Measurements from ENCODE around the gene WT1.

Gene WT1

GRCh38 chr11:32421992-32422391, 13.3 kb downstream of the WT1 start:
- Mint-ChIP-seq H3K4me1 (ENCODE audit: low read depth) (peaks cover 8% of the 10 kb centered on the region), H3K4me3 (no peak overlapping the region), H3K27ac (no peak overlapping the region), H3K9me3 (no peaks in the 10 kb centered on the region), H3K36me3 (ENCODE audit: low read depth) (no peaks in the 10 kb centered on the region), H3K27me3 (peaks cover 40% of the 10 kb centered on the region)
- intact Hi-C loops (cut with micrococcal nuclease), result no loop called here

DNA sequence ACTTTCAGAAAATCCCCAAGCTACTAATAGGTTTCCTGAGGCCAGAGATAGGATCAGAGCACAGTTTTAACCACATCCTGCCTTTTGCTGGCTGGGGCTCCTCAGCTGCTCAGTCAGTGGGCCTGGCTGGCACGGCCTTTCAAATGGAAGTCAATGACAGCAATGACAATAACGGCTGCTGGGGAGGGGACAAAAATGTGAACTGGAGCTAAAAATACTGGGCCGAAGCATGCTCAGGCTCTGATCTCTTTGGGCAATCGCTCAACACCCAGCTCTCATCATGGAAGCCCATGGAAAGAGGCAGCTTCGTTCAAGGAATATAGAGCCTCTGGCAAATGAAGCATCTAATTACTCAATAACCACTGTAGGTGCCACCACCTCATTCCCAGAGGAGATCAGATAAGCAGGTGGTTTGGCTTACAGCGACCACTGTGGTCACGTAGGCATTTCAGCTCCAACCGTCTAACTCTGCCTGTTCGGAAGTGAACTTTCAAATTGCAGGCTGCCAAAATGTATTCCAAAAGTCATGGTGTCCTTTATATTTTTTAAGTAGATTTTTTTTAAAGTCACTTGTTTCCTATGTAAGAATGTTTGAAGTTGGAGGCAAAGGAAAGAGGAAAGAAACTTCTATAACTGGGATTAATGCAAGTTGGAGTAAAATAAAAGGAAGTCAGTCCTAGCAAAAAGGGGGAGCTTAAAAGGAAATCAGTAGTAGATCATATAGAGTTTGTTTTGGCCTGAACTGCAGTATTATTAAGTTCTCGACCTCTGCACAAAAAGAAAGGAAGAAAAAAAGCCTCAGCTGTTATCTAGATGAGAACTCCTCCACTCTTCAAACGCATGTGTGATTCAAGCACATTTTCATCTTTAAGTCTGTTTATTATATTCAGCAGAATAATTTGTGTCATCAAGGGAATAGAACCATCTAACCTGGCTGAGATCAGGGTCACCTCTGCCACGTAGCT, 14.1 kb downstream of the WT1 start:
- no peaks in the 10 kb centered on the region for H3K36me3 Mint-ChIP-seq (ENCODE audit: low read depth)
- peaks cover 5% of the 10 kb centered on the region for H3K4me1 Mint-ChIP-seq (ENCODE audit: low read depth)
- peaks cover 34% of the 10 kb centered on the region for H3K27me3 Mint-ChIP-seq
- H3K9me3 Mint-ChIP-seq, result no peaks in the 10 kb centered on the region
- intact Hi-C loops (cut with micrococcal nuclease), result no loop called here
- no peak overlapping the region for H3K27ac Mint-ChIP-seq
- no peak overlapping the region for H3K4me3 Mint-ChIP-seq

DNA sequence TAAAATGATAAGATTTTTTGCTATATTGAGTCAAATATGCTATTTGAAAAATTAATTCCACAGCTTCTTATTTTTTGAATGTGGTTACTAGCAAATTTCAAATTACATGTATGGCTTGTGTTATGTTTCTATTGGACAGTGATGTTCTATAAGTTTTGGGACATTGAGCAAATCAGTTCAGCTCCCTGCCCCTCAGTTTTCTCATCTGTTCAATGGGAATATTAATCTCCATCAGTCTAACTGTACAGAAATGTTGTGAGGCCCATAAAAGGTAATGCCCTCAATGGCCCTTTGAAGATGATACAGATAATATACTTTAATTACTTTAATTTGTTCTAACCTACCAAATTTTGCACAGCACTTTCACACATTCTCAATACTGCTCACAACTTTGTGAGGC, 15.2 kb downstream of the WT1 start:
- intact Hi-C loops (cut with micrococcal nuclease), result no loop called here
- H3K4me3 Mint-ChIP-seq, result no peak overlapping the region
- H3K27me3 Mint-ChIP-seq, result peaks cover 23% of the 10 kb centered on the region
- H3K27ac Mint-ChIP-seq, result no peak overlapping the region
- H3K9me3 Mint-ChIP-seq, result no peaks in the 10 kb centered on the region
- H3K36me3 Mint-ChIP-seq (ENCODE audit: low read depth), result no peaks in the 10 kb centered on the region
- peaks cover 5% of the 10 kb centered on the region for H3K4me1 Mint-ChIP-seq (ENCODE audit: low read depth)

- Mint-ChIP-seq H3K27me3 (peaks cover 14% of the 10 kb centered on the region), H3K27ac (no peak overlapping the region), H3K9me3 (no peaks in the 10 kb centered on the region), H3K36me3 (ENCODE audit: low read depth) (no peaks in the 10 kb centered on the region), H3K4me3 (no peak overlapping the region), H3K4me1 (ENCODE audit: low read depth) (peaks cover 5% of the 10 kb centered on the region)
- intact Hi-C loops (cut with micrococcal nuclease), result no loop called here
Measured at GRCh38 chr11:32418836-32419235, 16.5 kb downstream of the WT1 start.

DNA sequence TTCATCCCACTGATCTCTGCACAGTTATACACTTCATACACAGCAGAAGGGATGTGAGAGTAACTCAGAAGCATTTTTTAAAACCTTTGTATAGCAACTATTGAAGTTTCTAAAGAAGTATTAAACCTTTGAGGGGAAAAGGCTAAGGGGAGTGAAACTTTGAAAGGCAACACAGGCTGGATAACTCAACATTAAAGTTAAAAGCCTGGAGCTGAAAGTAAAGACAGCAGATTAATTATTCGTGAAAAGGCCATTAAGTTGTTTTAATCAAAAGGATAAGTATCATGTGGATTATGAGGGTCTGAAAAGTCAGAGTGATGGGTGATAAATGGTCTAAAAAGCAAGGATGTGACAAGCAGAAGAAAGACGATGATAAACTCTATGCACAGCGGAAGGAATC, 17.5 kb downstream of the WT1 start:
- peaks cover 12% of the 10 kb centered on the region for H3K27me3 Mint-ChIP-seq
- H3K4me1 Mint-ChIP-seq (ENCODE audit: low read depth), result peaks cover 5% of the 10 kb centered on the region
- no peaks in the 10 kb centered on the region for H3K9me3 Mint-ChIP-seq
- no peak overlapping the region for H3K27ac Mint-ChIP-seq
- intact Hi-C loops (cut with micrococcal nuclease), result no loop called here
- no peak overlapping the region for H3K4me3 Mint-ChIP-seq
- no peaks in the 10 kb centered on the region for H3K36me3 Mint-ChIP-seq (ENCODE audit: low read depth)

GRCh38 chr11:32416301-32416700, 19.0 kb downstream of the WT1 start:
- H3K4me3 Mint-ChIP-seq, result no peak overlapping the region
- intact Hi-C loops (cut with micrococcal nuclease), result no loop called here
- peaks cover 7% of the 10 kb centered on the region for H3K27me3 Mint-ChIP-seq
- H3K9me3 Mint-ChIP-seq, result no peaks in the 10 kb centered on the region
- H3K36me3 Mint-ChIP-seq (ENCODE audit: low read depth), result no peaks in the 10 kb centered on the region
- no peak overlapping the region for H3K27ac Mint-ChIP-seq
- peaks cover 5% of the 10 kb centered on the region for H3K4me1 Mint-ChIP-seq (ENCODE audit: low read depth)

GRCh38 chr11:32414925-32415324, 20.4 kb downstream of the WT1 start:
- no peak overlapping the region for H3K4me3 Mint-ChIP-seq
- H3K9me3 Mint-ChIP-seq, result no peaks in the 10 kb centered on the region
- no peak overlapping the region for H3K27ac Mint-ChIP-seq
- H3K4me1 Mint-ChIP-seq (ENCODE audit: low read depth), result no peaks in the 10 kb centered on the region
- H3K36me3 Mint-ChIP-seq (ENCODE audit: low read depth), result no peaks in the 10 kb centered on the region
- intact Hi-C loops (cut with micrococcal nuclease), result no loop called here
- H3K27me3 Mint-ChIP-seq, result peaks cover 3% of the 10 kb centered on the region

GRCh38 chr11:32411942-32412615, 23.3 kb downstream of the WT1 start:
- Mint-ChIP-seq H3K9me3 (no peaks in the 10 kb centered on the region), H3K4me3 (no peak overlapping the region), H3K36me3 (ENCODE audit: low read depth) (no peaks in the 10 kb centered on the region), H3K4me1 (ENCODE audit: low read depth) (no peaks in the 10 kb centered on the region), H3K27ac (no peak overlapping the region), H3K27me3 (peaks cover 5% of the 10 kb centered on the region)
- intact Hi-C loops (cut with micrococcal nuclease), result no loop called here

- Mint-ChIP-seq H3K27me3 (peaks cover 2% of the 10 kb centered on the region), H3K4me3 (no peak overlapping the region), H3K9me3 (no peaks in the 10 kb centered on the region), H3K27ac (no peak overlapping the region), H3K4me1 (ENCODE audit: low read depth) (no peaks in the 10 kb centered on the region), H3K36me3 (ENCODE audit: low read depth) (no peaks in the 10 kb centered on the region)
- intact Hi-C loops (cut with micrococcal nuclease), result no loop called here
Measured at GRCh38 chr11:32405592-32405991, 29.7 kb downstream of the WT1 start.

- Mint-ChIP-seq H3K27ac (no peak overlapping the region), H3K9me3 (no peaks in the 10 kb centered on the region), H3K36me3 (ENCODE audit: low read depth) (no peaks in the 10 kb centered on the region), H3K4me1 (ENCODE audit: low read depth) (no peaks in the 10 kb centered on the region), H3K4me3 (no peak overlapping the region), H3K27me3 (no peaks in the 10 kb centered on the region)
- intact Hi-C loops (cut with micrococcal nuclease), result no loop called here
Measured at GRCh38 chr11:32402836-32403235, 32.5 kb downstream of the WT1 start.

- Mint-ChIP-seq H3K27me3 (peaks cover 2% of the 10 kb centered on the region), H3K9me3 (no peaks in the 10 kb centered on the region), H3K36me3 (ENCODE audit: low read depth) (no peaks in the 10 kb centered on the region), H3K4me3 (no peak overlapping the region), H3K4me1 (ENCODE audit: low read depth) (no peaks in the 10 kb centered on the region), H3K27ac (no peak overlapping the region)
- intact Hi-C loops (cut with micrococcal nuclease), result no loop called here
Measured at GRCh38 chr11:32400670-32401369, 34.5 kb downstream of the WT1 start.

DNA sequence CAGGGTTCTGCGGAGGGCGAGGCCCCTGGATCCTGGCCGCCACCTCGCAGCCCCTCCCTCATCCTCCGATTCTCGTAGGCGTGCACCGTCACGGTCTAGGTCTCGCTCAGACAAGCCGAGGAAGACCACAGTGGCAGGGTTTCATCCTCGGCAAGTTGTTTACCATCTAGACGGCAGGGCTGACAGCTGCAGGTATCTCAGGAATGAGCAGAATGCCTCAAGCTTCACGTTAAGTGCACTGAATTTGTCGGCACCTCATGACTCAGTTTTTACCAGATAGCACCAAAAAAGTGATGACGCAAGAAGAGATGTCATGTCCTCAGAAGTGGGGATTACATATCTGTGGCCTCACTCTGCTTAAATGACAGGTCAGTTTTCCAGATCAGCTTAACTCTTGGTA, 35.1 kb downstream of the WT1 start:
- Mint-ChIP-seq H3K27ac (no peak overlapping the region), H3K4me1 (ENCODE audit: low read depth) (no peaks in the 10 kb centered on the region), H3K9me3 (no peaks in the 10 kb centered on the region), H3K4me3 (no peak overlapping the region), H3K27me3 (peaks cover 2% of the 10 kb centered on the region), H3K36me3 (ENCODE audit: low read depth) (no peaks in the 10 kb centered on the region)
- intact Hi-C loops (cut with micrococcal nuclease), result no loop called here

GRCh38 chr11:32396991-32397390, 38.3 kb downstream of the WT1 start:
- H3K27ac Mint-ChIP-seq, result no peak overlapping the region
- H3K4me1 Mint-ChIP-seq (ENCODE audit: low read depth), result no peaks in the 10 kb centered on the region
- no peaks in the 10 kb centered on the region for H3K9me3 Mint-ChIP-seq
- no peak overlapping the region for H3K4me3 Mint-ChIP-seq
- H3K27me3 Mint-ChIP-seq, result peaks cover 2% of the 10 kb centered on the region
- no peaks in the 10 kb centered on the region for H3K36me3 Mint-ChIP-seq (ENCODE audit: low read depth)
- intact Hi-C loops (cut with micrococcal nuclease), result no loop called here

GRCh38 chr11:32396331-32396730, 39.0 kb downstream of the WT1 start:
- no peaks in the 10 kb centered on the region for H3K36me3 Mint-ChIP-seq (ENCODE audit: low read depth)
- H3K27ac Mint-ChIP-seq, result no peak overlapping the region
- peaks cover 2% of the 10 kb centered on the region for H3K27me3 Mint-ChIP-seq
- no peaks in the 10 kb centered on the region for H3K9me3 Mint-ChIP-seq
- intact Hi-C loops (cut with micrococcal nuclease), result no loop called here
- no peaks in the 10 kb centered on the region for H3K4me1 Mint-ChIP-seq (ENCODE audit: low read depth)
- no peak overlapping the region for H3K4me3 Mint-ChIP-seq
